HT-29 (cell line): ENCODE results near the gene AURKAIP1. TPM values are rescaled to one million over a fixed set of nuclear protein-coding genes. Genes with fewer than 3 reads are reported as not detected.

Source experiments
- DNase-seq: peaks from one replicate; pipeline ENCODE4 v3.0.0-alpha.2; 2015; ENCODE audit warnings: low spot score
- total RNA-seq: library from RNA; depleted of rRNA; stranded (reverse); fragments of >200 nt; shearing (Covaris generic); gene quantifications from 2 replicates; pipeline ENCODE4 v1.2.3, GENCODE V29; 2014; rRNA removed

Gene AURKAIP1
- total RNA-seq, 1 experiment from 2014 or later: 377 TPM

GRCh38 chr1:1333551-1334241, 41.3 kb downstream of the AURKAIP1 start:
- DNase-seq: no peak

GRCh38 chr1:1332774-1333480, 42.1 kb downstream of the AURKAIP1 start:
- DNase-seq: peak; percentile 65

- DNase-seq: no peak
These were observed 42.8 kb downstream of the AURKAIP1 start for GRCh38 chr1:1332031-1332755.

- no peak for DNase-seq
These were observed 43.7 kb downstream of the AURKAIP1 start, which contains the start of gene TAS1R3 for GRCh38 chr1:1331068-1331965. Gene TAS1R3 (plus strand): TSS chr1:1331280. CDS start chr1:1331346, 66 bp downstream.

- DNase-seq: no peak
These were observed 44.5 kb downstream of the AURKAIP1 start for GRCh38 chr1:1330366-1331067.

- DNase-seq: no peak
These were observed 45.5 kb downstream of the AURKAIP1 start for GRCh38 chr1:1329304-1330210.

GRCh38 chr1:1328254-1328653, 46.8 kb downstream of the AURKAIP1 start:
- DNase-seq: no peak

GRCh38 chr1:1327291-1327690, 47.7 kb downstream of the AURKAIP1 start:
- no peak for DNase-seq

GRCh38 chr1:1326075-1326605, 48.9 kb downstream of the AURKAIP1 start:
- no peak for DNase-seq

- DNase-seq: peak; percentile 56
These were observed 49.5 kb downstream of the AURKAIP1 start for GRCh38 chr1:1325288-1326074.

- DNase-seq: peak; percentile 90
These were observed 50.3 kb downstream of the AURKAIP1 start, which contains the start of the genes CPTP and INTS11 for GRCh38 chr1:1324524-1325287. Gene CPTP (plus strand): TSS chr1:1324802. CDS start chr1:1326911, 2,109 bp downstream. Gene INTS11 (minus strand): TSS chr1:1324660. CDS start chr1:1324608, 52 bp downstream.

- no peak for DNase-seq
These were observed 50.9 kb downstream of the AURKAIP1 start for GRCh38 chr1:1324084-1324523.

Other genes with a start within 250 kb of the AURKAIP1 start
- gene TTLL10, start 201.3 kb downstream of the AURKAIP1 start, total RNA-seq: 5.8 and 6.6 TPM in 2 replicates
- gene TNFRSF18, start 168.6 kb downstream of the AURKAIP1 start, total RNA-seq: 0.42 TPM in 1 of 2 replicates, not detected in the other
- not detected in 2 replicates for gene TNFRSF4, start 161.1 kb downstream of the AURKAIP1 start, total RNA-seq
- gene SDF4, start 143.2 kb downstream of the AURKAIP1 start, total RNA-seq: 163 and 188 TPM in 2 replicates
- 84.2 and 87.7 TPM in 2 replicates for gene B3GALT6, start 143.0 kb downstream of the AURKAIP1 start, total RNA-seq
- 4.1 and 6.0 TPM in 2 replicates for gene C1QTNF12, start 128.5 kb downstream of the AURKAIP1 start, total RNA-seq
- gene UBE2J2, start 101.4 kb downstream of the AURKAIP1 start, total RNA-seq: 93.1 and 94.4 TPM in 2 replicates
- 0.48 and 0.50 TPM in 2 replicates for gene SCNN1D, start 94.8 kb downstream of the AURKAIP1 start, total RNA-seq
- gene ACAP3, start 67.3 kb downstream of the AURKAIP1 start, total RNA-seq: 104 and 113 TPM in 2 replicates
- gene PUSL1, start 66.6 kb downstream of the AURKAIP1 start, total RNA-seq: 152 and 157 TPM in 2 replicates
- 174 and 200 TPM in 2 replicates for gene INTS11, start 50.5 kb downstream of the AURKAIP1 start, total RNA-seq
- gene CPTP, start 50.4 kb downstream of the AURKAIP1 start, total RNA-seq: 62.5 and 70.5 TPM in 2 replicates
- gene TAS1R3, start 43.9 kb downstream of the AURKAIP1 start, total RNA-seq: 0.89 and 1.6 TPM in 2 replicates
- gene DVL1, start 25.8 kb downstream of the AURKAIP1 start, total RNA-seq: 246 and 269 TPM in 2 replicates
- gene MXRA8, start 16.7 kb downstream of the AURKAIP1 start, total RNA-seq: not detected in 2 replicates
- gene CCNL2, start 24.1 kb upstream of the AURKAIP1 start, total RNA-seq: 200 and 243 TPM in 2 replicates
- 235 and 276 TPM in 2 replicates for gene MRPL20, start 32.1 kb upstream of the AURKAIP1 start, total RNA-seq
- gene ANKRD65, start 46.1 kb upstream of the AURKAIP1 start, total RNA-seq: 0.44 and 1.4 TPM in 2 replicates
- gene VWA1, start 60.5 kb upstream of the AURKAIP1 start, total RNA-seq: 220 and 232 TPM in 2 replicates
- gene ATAD3C, start 74.5 kb upstream of the AURKAIP1 start, total RNA-seq: 2.3 and 3.1 TPM in 2 replicates
- gene ATAD3B, start 96.6 kb upstream of the AURKAIP1 start, total RNA-seq: 102 and 111 TPM in 2 replicates
- 155 and 162 TPM in 2 replicates for gene ATAD3A, start 137.0 kb upstream of the AURKAIP1 start, total RNA-seq
- gene TMEM240, start 165.4 kb upstream of the AURKAIP1 start, total RNA-seq: 1.4 and 2.4 TPM in 2 replicates
- gene SSU72, start 199.7 kb upstream of the AURKAIP1 start, total RNA-seq: 140 and 148 TPM in 2 replicates
- gene FNDC10, start 224.9 kb upstream of the AURKAIP1 start, total RNA-seq: not detected in 2 replicates
- gene MIB2, start 240.3 kb upstream of the AURKAIP1 start, total RNA-seq: 65.3 and 89.0 TPM in 2 replicates